ENCODE data around the gene NTN1. TPM values are rescaled to one million over a fixed set of nuclear protein-coding genes. Genes with fewer than 3 reads are reported as not detected.

The NTN1 gene
- 0.13 and 0.15 TPM in 2 replicates for total RNA-seq

DNA sequence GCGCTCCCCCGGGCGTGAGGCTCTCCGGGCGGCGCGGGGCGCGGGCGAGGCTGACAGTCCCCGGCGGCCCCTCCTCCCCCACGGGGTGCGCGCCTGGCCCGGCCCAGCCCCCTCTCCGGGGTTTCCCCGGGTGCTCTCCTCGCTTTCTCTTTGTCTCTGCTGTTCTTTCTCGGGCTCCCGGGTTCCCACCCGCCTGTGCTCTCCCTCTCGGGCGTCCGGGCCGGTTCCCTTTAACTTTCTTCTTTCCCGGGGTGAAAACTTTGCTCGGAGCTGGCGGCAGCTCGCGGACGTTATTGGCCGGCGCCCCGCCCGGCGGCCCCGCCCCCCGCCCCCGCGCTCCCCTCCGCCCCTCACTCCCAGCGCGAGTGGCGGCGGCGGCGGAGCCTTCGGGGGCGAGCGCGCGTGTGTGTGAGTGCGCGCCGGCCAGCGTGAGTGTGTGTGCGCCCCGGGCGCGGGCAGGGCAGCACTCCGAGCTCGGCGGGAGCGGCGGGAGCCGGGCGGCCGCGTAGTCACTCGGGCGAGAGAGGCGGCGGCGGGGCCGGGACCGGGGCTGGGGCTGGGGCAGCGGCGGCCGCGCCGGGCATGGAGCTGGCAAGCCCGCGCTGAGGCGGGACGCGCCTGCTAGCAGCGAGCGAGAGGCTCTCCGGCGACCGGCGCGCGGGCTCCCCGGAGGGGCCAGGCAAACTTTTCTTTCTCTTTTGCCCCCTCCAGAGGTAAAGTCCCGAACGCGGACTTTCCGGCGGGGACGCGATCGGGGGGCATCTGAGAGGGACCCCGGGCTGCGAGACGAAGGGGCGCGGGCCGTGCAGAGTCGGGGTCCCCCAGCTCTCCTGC is at the start of gene NTN1:
Gene NTN1 (plus strand): TSS at position 353 of the 834 bp plus-strand sequence. CDS start 864 bp downstream, outside the sequence.

Other genes starting within 250 kb of the NTN1 start
- gene MFSD6L, start 222.1 kb upstream of the NTN1 start, total RNA-seq, result not detected in 2 replicates
- gene PIK3R6, start 153.8 kb upstream of the NTN1 start, total RNA-seq, result not detected in 2 replicates
- gene PIK3R5, start 55.8 kb upstream of the NTN1 start, total RNA-seq, result not detected in 2 replicates